Ovary (tissue), 9 donors: ENCODE measurements around the gene EBF3. TPM values are rescaled to one million over a fixed set of nuclear protein-coding genes. Genes with fewer than 3 reads are reported as not detected.
A peak's percentile ranks its signal among the peaks of the same experiment; 100 is the strongest.

Experiments
- DNase-seq, 5 donors: peaks; one replicate each; pipeline ENCODE4 v3.0.0-alpha.2; 2019 to 2020
- H3K27ac ChIP-seq, 2 donors: fragments of 200-600 bp; one replicate each; pipeline versions ENCODE4 v1.5.1 to v1.8.0; 2019 to 2022
- H3K27me3 ChIP-seq: fragments of 200-600 bp; one replicate; pipeline ENCODE4 v1.8.0; 2022
- H3K36me3 ChIP-seq: fragments of 200-600 bp; sonication (generic); one replicate; pipeline ENCODE4 v1.5.1; 2019
- H3K4me1 ChIP-seq: one replicate; pipeline ENCODE4 v1.8.1; 2013; ENCODE audit warnings: mild to moderate bottlenecking, moderate library complexity; ENCODE audit not compliant: insufficient read depth
- H3K4me3 ChIP-seq: fragments of 200-600 bp; sonication (generic); one replicate; pipeline ENCODE4 v1.5.1; 2017
- H3K9me3 ChIP-seq, 2 donors: fragments of 200-600 bp in 1 of 2; sonication (generic) in 1 of 2; one replicate each; pipeline versions ENCODE4 v1.5.1 to v1.8.1; 2013 to 2019; ENCODE audit warnings: mild to moderate bottlenecking in 1 of 2, moderate library complexity in 1 of 2
- EP300 ChIP-seq: sonication (generic); formaldehyde crosslinking; IDR thresholded peaks from one replicate; pipeline ENCODE4 v1.6.1; 2017; ENCODE audit warnings: antibody characterized with exemption
- POLR2A ChIP-seq: fragments of 450-650 bp; IDR thresholded peaks from one replicate; pipeline ENCODE4 v1.6.1; 2017; ENCODE audit warnings: antibody characterized with exemption, mild to moderate bottlenecking, moderate library complexity
- WGBS, 3 donors: extraction: QIAGEN DNeasy Blood & Tissue Kit in 1 of 3; methylation state at CpG; one replicate each; pipeline versions ENCODE4 v1.1.5 to v1.1.7; 2013 to 2017; 5-methylcytosine and 5-hydroxymethylcytosine counted together
- intact Hi-C, 4 donors: fragments of 100-400 bp; cut with DNase I; formaldehyde crosslinking; loops; one replicate each; pipeline versions ENCODE4 v1.11.0 to v1.15.1; 2022 to 2023
- polyA plus RNA-seq, 2 donors: library from polyadenylated mRNA; stranded (reverse); fragments of 200-250 nt in 1 of 2; fragments of 350-450 nt in 1 of 2; fragmentation: Illumina TruSeq in 1 of 2; extraction: RNeasy Lipid Tissue Mini Kit (QIAGEN cat#74804) in 1 of 2; gene quantifications; one replicate each; pipeline ENCODE4 v1.2.3, GENCODE V29; 2013 to 2014
- total RNA-seq, 7 donors: library from RNA; depleted of rRNA in 2 of 7; stranded (reverse); fragments of >200 nt in 2 of 7; fragmentation: NEBNext Ultra II Directional in 3 of 7; extraction: Animal tissue kit (Norgen Biotek cat#: 25700) in 3 of 7; gene quantifications; one replicate each; pipeline versions ENCODE4 v1.1.0 to v1.2.4, GENCODE V29; 2016 to 2023
- TF ChIP-seq, protein P1 (sequence below), 3 donors: fragments of 450-650 bp in 2 of 3; fragments of 200-600 bp in 1 of 3; IDR thresholded peaks; one replicate each; pipeline versions ENCODE4 v1.5.1 to v1.8.0; 2016 to 2022; ENCODE audit warnings: antibody characterized with exemption in 3 of 3, mild to moderate bottlenecking in 1 of 3
- donor health status: DM: no; HTN: no; CAD: no; lungs with moderate emphysema.
- donor health status: DM: no; HTN: no; CAD: no.
- donor health status: Bipolar disorder and iron deficiency.
- donor health status: DM: yes; HTN: yes; CAD: no.
- donor health status: DM: no; HTN: no; CAD: no.
- donor health status: DM: yes; HTN: yes; CAD: no.

EBF3 gene
- total and polyA plus RNA-seq, 9 donors: 0.15 to 3.6 (median 0.79) TPM

- no peak for TF ChIP-seq POLR2A
- TF ChIP-seq EP300: no peak
- TF ChIP-seq, protein P1, sequence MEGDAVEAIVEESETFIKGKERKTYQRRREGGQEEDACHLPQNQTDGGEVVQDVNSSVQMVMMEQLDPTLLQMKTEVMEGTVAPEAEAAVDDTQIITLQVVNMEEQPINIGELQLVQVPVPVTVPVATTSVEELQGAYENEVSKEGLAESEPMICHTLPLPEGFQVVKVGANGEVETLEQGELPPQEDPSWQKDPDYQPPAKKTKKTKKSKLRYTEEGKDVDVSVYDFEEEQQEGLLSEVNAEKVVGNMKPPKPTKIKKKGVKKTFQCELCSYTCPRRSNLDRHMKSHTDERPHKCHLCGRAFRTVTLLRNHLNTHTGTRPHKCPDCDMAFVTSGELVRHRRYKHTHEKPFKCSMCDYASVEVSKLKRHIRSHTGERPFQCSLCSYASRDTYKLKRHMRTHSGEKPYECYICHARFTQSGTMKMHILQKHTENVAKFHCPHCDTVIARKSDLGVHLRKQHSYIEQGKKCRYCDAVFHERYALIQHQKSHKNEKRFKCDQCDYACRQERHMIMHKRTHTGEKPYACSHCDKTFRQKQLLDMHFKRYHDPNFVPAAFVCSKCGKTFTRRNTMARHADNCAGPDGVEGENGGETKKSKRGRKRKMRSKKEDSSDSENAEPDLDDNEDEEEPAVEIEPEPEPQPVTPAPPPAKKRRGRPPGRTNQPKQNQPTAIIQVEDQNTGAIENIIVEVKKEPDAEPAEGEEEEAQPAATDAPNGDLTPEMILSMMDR (IDR thresholded peaks at IDR 0.05): no peak
- no peak for DNase-seq
- 15 to 20% (median 16%) methylated on average over 17 of the region's 17 CpGs for WGBS, 3 donors
- peaks cover 9% of the 10 kb centered on the region for H3K27me3 ChIP-seq
- H3K4me3 ChIP-seq: no peak overlapping the region
- no peaks in the 10 kb centered on the region for H3K36me3 ChIP-seq
- intact Hi-C loops: loop anchor here in 2 of 4 donors (5.0 to 10.0 kb wide), 3 partner anchors 501 to 934 kb away; partner anchors contain the start of gene MGMT (in 1 of the 2)
- no peaks in the 10 kb centered on the region for H3K9me3 ChIP-seq
- no peak overlapping the region for H3K27ac ChIP-seq
- H3K4me1 ChIP-seq: peaks cover 11% of the 10 kb centered on the region
These were observed 1.9 kb upstream of the EBF3 start for GRCh38 chr10:129965959-129966358.

DNA sequence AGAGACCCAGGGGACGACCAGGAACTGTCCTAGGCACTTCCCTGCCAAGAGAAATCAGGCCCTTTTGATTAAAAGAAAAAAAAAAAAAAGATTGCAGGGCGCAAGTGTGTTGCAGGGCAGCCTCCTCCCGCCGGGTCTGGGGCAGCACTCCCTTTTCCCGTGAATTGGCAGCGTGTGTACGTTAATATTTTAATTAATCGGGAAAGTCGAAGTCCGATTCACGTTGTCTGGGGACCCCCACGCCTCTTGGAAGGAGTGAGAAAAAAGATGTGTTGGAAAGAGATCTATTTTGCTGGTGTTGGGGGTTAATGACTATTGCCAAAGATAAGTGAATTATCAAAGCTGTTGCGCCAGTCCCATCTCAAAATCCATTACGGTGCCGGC, 1.3 kb upstream of the EBF3 start:
- intact Hi-C loops: loop anchor here in 2 of 4 donors (5.0 to 10.0 kb wide), 3 partner anchors 501 to 933 kb away; partner anchors contain the start of gene MGMT (in 1 of the 2)
- no peak overlapping the region for H3K4me3 ChIP-seq
- H3K27me3 ChIP-seq: peaks cover 9% of the 10 kb centered on the region
- no peaks in the 10 kb centered on the region for H3K36me3 ChIP-seq
- H3K9me3 ChIP-seq: no peaks in the 10 kb centered on the region
- no peak overlapping the region for H3K27ac ChIP-seq
- no peak for DNase-seq
- TF ChIP-seq, protein P1 (IDR thresholded peaks at IDR 0.05): no peak
- no peak for TF ChIP-seq EP300
- TF ChIP-seq POLR2A: no peak
- H3K4me1 ChIP-seq: peaks cover 9% of the 10 kb centered on the region
- 11 to 18% (median 13%) methylated on average over 15 of the region's 15 CpGs for WGBS, 3 donors

DNA sequence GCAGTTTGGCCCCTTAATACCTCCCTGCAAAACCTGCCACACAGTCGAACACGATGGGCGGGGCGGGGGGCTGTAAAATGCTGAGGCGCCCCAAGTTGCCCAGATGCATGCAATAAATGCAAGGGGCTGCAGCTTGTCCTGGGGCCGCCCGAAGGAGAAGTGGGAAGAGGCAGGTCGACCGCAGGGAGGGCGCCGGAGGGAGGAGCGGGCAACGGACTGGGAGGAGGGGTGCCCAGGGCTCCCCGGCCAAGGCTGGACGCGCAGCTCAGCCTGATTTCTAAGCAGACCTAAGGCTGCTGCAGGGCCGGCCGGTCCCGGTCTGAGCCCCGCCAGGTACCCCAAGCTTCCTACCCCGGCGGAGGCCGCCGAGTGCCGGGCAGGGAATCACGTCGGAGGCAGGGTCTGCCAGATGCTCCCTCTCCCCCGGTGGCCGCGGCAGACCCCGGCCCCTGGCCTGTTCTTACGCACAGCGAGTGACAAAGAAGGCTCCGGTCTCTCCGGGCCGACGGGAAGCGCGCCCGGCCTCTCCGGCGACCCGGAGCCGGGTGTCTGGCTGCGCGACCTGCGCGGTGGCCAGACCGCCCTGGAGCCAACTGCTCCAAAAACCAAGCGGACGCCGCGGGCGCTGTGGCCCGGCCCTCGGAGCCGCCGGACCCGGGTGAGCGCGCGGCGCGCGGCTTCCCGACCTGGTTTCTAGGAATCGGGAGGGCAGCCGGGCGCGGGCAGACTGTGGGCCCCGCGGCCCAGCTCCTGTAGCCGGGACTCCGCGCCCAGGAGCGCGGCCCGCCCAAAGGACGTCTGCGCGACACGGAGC, 744 bp upstream of the EBF3 start:
- no peak overlapping the region for H3K27ac ChIP-seq
- 5 to 9% (median 5%) methylated on average over 72 to 82 of the region's 82 CpGs for WGBS, 3 donors

DNA sequence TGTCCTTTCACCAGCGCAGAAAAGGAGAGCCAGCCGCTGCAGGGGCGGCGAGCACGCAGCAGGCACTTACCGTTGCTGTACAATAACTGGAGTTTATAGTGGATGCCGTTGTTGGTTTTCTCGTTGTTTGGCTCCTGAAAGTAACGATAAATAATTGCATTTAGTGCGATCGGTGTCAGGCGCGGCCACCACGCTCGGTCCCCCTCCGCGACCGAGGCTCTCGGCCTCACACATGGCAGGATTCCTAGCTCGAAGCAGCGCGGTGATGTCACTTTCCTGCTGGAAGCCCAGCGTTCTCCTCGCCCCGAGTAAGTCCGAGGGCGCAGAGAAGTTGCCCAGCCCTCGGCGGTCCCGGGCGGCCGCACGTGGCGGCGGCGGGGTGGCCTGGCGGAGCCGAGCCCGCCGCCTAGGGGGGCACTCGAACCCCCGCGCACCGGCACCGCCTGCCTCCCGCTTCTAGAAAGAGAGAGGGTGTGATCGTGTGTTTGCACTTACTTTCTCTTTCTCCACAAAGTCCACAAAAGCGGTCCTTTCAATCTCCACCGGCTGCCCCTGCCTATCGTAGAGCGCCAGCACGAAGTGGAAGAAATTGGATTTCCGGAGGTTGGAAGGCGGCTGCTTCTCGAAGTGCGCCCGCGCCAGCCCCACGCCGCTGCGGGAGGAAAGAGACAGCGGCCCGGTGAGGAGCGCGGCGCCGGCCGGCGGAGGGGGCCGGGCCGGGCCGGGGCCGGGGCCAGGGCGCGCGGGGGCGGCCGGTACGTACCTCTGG, 1.0 kb downstream of the EBF3 start:
- Histone ChIP-seq H3K27ac (no peak overlapping the region), H3K9me3 (no peaks in the 10 kb centered on the region), H3K4me3 (peak overlapping the region; percentile 26), H3K27me3 (peaks cover 15% of the 10 kb centered on the region), H3K4me1 (peaks cover 12% of the 10 kb centered on the region), H3K36me3 (no peaks in the 10 kb centered on the region)
- no peak for DNase-seq
- TF ChIP-seq, protein P1 (IDR thresholded peaks at IDR 0.05): no peak
- TF ChIP-seq EP300 (no peak), POLR2A (no peak)
- intact Hi-C loops: loop anchor here in 2 of 4 donors (10.0 kb wide), 2 partner anchors 498 to 928 kb away; partner anchors contain the start of gene MGMT (in 1 of the 2)
- 4 to 5% (median 5%) methylated on average over 65 to 79 of the region's 79 CpGs for WGBS, 3 donors

More for the DNA sequence above, 744 bp upstream of the EBF3 start:
- Histone ChIP-seq H3K27me3 (peaks cover 9% of the 10 kb centered on the region), H3K4me3 (no peak overlapping the region), H3K36me3 (no peaks in the 10 kb centered on the region), H3K9me3 (no peaks in the 10 kb centered on the region), H3K4me1 (peaks cover 9% of the 10 kb centered on the region)
- intact Hi-C loops: loop anchor here in 2 of 4 donors (5.0 to 10.0 kb wide), 3 partner anchors 500 to 933 kb away; partner anchors contain the start of gene MGMT (in 1 of the 2)
- TF ChIP-seq POLR2A (no peak), EP300 (no peak)
- TF ChIP-seq, protein P1 (IDR thresholded peaks at IDR 0.05): no peak
- no peak for DNase-seq
